ENCODE results near the gene CFLAR.

DNA sequence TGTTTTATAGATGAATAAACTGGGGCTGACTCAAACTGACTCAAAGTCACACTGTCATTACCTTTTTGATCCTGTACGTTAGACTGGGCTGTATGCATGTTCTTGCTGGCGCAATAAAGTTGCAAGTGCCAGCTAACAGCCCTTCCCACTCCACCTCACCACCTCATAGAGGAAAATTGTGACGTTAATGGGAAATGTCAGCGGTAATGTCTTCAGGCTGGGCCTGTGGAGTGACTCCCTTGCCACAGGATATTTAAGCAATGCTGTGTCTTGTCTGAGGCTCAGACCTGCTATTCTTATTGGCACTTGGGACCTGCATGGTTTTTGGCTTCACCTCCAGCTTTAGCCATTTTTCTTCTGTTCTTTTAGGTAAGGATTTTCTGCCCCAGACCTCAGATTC is 41.7 kb downstream of the CFLAR start:
- TF ChIP-seq CBX2 (IDR thresholded peaks at IDR 0.05; ENCODE audit: low read depth, low read length): no peak
- TF ChIP-seq CBX2 (CRISPR knock-in tag; IDR thresholded peaks at IDR 0.05; ENCODE audit: low read depth): no peak
- no peak for TF ChIP-seq ZNF550 (CRISPR knock-in tag; IDR thresholded peaks at IDR 0.05; ENCODE audit: borderline replicate concordance)
- no peak for TF ChIP-seq MTA1 (CRISPR knock-in tag; IDR thresholded peaks at IDR 0.05; ENCODE audit: borderline replicate concordance)
- no peak for TF ChIP-seq ZNF562 (CRISPR knock-in tag; IDR thresholded peaks at IDR 0.05; ENCODE audit: borderline replicate concordance)
- TF ChIP-seq RAD21 (CRISPR knock-in tag; IDR thresholded peaks at IDR 0.05): no peak
- no peak for TF ChIP-seq CTCF (CRISPR knock-in tag; IDR thresholded peaks at IDR 0.05)
- TF ChIP-seq, protein P1, sequence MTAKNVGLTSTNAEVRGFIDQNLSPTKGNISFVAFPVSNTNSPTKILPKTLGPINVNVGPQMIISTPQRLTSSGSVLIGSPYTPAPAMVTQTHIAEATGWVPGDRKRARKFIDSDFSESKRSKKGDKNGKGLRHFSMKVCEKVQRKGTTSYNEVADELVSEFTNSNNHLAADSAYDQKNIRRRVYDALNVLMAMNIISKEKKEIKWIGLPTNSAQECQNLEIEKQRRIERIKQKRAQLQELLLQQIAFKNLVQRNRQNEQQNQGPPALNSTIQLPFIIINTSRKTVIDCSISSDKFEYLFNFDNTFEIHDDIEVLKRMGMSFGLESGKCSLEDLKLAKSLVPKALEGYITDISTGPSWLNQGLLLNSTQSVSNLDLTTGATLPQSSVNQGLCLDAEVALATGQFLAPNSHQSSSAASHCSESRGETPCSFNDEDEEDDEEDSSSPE (CRISPR knock-in tag; IDR thresholded peaks at IDR 0.05): no peak
- no peak for TF ChIP-seq DPF2 (CRISPR knock-in tag; IDR thresholded peaks at IDR 0.05; ENCODE audit: borderline replicate concordance, low read depth)
- TF ChIP-seq MED8 (CRISPR knock-in tag; IDR thresholded peaks at IDR 0.05; ENCODE audit: insufficient replicate concordance): no peak
